ENCODE measurements around the gene INF2.
"Not testable (repeated sequence)": the region's sequence is repeated elsewhere in the genome, so short reads cannot be mapped to it uniquely, and the experiment has no call there.

Gene INF2

GRCh38 chr14:104725772-104726548 lies 36.5 kb downstream of the INF2 start:
- H3K27ac Mint-ChIP-seq = peak overlapping the region; percentile 43
- H3K4me3 Mint-ChIP-seq = peak overlapping the region in 1 of 2 donors; percentile 46

GRCh38 chr14:104726600-104727451 lies 37.4 kb downstream of the INF2 start:
- Mint-ChIP-seq H3K4me3 (no peak overlapping the region), H3K27me3 (peaks cover 16 to 27% of the 10 kb centered on the region in 2 donors), H3K4me1 (peaks cover 5% of the 10 kb centered on the region in 2 donors), H3K27ac (no peak overlapping the region), H3K9me3 (no peaks in the 10 kb centered on the region), H3K36me3 (no peaks in the 10 kb centered on the region)
- DNase-seq (no peak), ATAC-seq (replicated peaks) (no peak)

More at GRCh38 chr14:104725772-104726548, 36.5 kb downstream of the INF2 start:
- peaks cover 5% of the 10 kb centered on the region in 2 donors for H3K4me1 Mint-ChIP-seq
- H3K27me3 Mint-ChIP-seq = peaks cover 16 to 27% of the 10 kb centered on the region in 2 donors
- DNase-seq (no peak), ATAC-seq (replicated peaks) (no peak)
- no peaks in the 10 kb centered on the region for H3K36me3 Mint-ChIP-seq
- H3K9me3 Mint-ChIP-seq = no peaks in the 10 kb centered on the region

- H3K4me3 Mint-ChIP-seq = no peak overlapping the region
- H3K9me3 Mint-ChIP-seq = no peaks in the 10 kb centered on the region
- peaks cover 5% of the 10 kb centered on the region in 2 donors for H3K4me1 Mint-ChIP-seq
- no peaks in the 10 kb centered on the region for H3K36me3 Mint-ChIP-seq
- no peak for DNase-seq
- ATAC-seq (replicated peaks) = no peak
- peak overlapping the region; percentile 51 for H3K27ac Mint-ChIP-seq
- peaks cover 16 to 27% of the 10 kb centered on the region in 2 donors for H3K27me3 Mint-ChIP-seq
These were observed 39.2 kb downstream of the INF2 start for GRCh38 chr14:104728631-104729030.

GRCh38 chr14:104729176-104729834 lies 39.9 kb downstream of the INF2 start:
- not testable (repeated sequence) for H3K36me3 Mint-ChIP-seq; H3K4me1 Mint-ChIP-seq; DNase-seq; H3K4me3 Mint-ChIP-seq; ATAC-seq (replicated peaks); H3K9me3 Mint-ChIP-seq
- Mint-ChIP-seq H3K27me3 (peaks cover 16 to 27% of the 10 kb centered on the region in 2 donors), H3K27ac (peak overlapping the region; percentile 27)

GRCh38 chr14:104729835-104730181 lies 40.4 kb downstream of the INF2 start:
- Mint-ChIP-seq H3K4me3 (no peak overlapping the region), H3K4me1 (peaks cover under 1 to 3% of the 10 kb centered on the region in 2 donors), H3K27me3 (peaks cover 16 to 23% of the 10 kb centered on the region in 2 donors), H3K36me3 (no peaks in the 10 kb centered on the region), H3K27ac (no peak overlapping the region), H3K9me3 (no peaks in the 10 kb centered on the region)
- no peak for DNase-seq
- ATAC-seq (replicated peaks) = no peak

GRCh38 chr14:104730487-104730886 lies 41.1 kb downstream of the INF2 start:
- no peak overlapping the region for H3K27ac Mint-ChIP-seq

GRCh38 chr14:104731320-104732294 lies 42.2 kb downstream of the INF2 start:
- ATAC-seq (replicated peaks) (peak; percentile 53 to 58), DNase-seq (no peak)
- H3K9me3 Mint-ChIP-seq = no peaks in the 10 kb centered on the region
- peaks cover 3 to 4% of the 10 kb centered on the region in 2 donors for H3K4me1 Mint-ChIP-seq
- H3K27ac Mint-ChIP-seq = no peak overlapping the region
- no peaks in the 10 kb centered on the region for H3K36me3 Mint-ChIP-seq
- H3K27me3 Mint-ChIP-seq = peaks cover 16 to 21% of the 10 kb centered on the region in 2 donors
- H3K4me3 Mint-ChIP-seq = no peak overlapping the region

More at GRCh38 chr14:104730487-104730886, 41.1 kb downstream of the INF2 start:
- Mint-ChIP-seq H3K36me3 (no peaks in the 10 kb centered on the region), H3K27me3 (peaks cover 16 to 17% of the 10 kb centered on the region in 2 donors), H3K9me3 (no peaks in the 10 kb centered on the region), H3K4me1 (peaks cover 0 to 3% of the 10 kb centered on the region in 2 donors), H3K4me3 (no peak overlapping the region)
- DNase-seq (no peak), ATAC-seq (replicated peaks) (no peak)

- no peak for DNase-seq
- H3K4me3 Mint-ChIP-seq = no peak overlapping the region
- no peaks in the 10 kb centered on the region for H3K36me3 Mint-ChIP-seq
- peaks cover 2 to 4% of the 10 kb centered on the region in 2 donors for H3K4me1 Mint-ChIP-seq
- peaks cover 11 to 22% of the 10 kb centered on the region in 2 donors for H3K27me3 Mint-ChIP-seq
- ATAC-seq (replicated peaks) = no peak
- H3K9me3 Mint-ChIP-seq = no peaks in the 10 kb centered on the region
- H3K27ac Mint-ChIP-seq = no peak overlapping the region
These were observed 43.0 kb downstream of the INF2 start for GRCh38 chr14:104732355-104732804.

- Mint-ChIP-seq H3K4me1 (peaks cover 2 to 4% of the 10 kb centered on the region in 2 donors), H3K27me3 (peaks cover 10 to 19% of the 10 kb centered on the region in 2 donors), H3K27ac (no peak overlapping the region), H3K9me3 (no peaks in the 10 kb centered on the region), H3K36me3 (no peaks in the 10 kb centered on the region), H3K4me3 (no peak overlapping the region)
- ATAC-seq (replicated peaks) (no peak), DNase-seq (no peak)
These were observed 43.7 kb downstream of the INF2 start for GRCh38 chr14:104732931-104733681.

- no peak overlapping the region for H3K27ac Mint-ChIP-seq
- peaks cover 5 to 19% of the 10 kb centered on the region in 2 donors for H3K27me3 Mint-ChIP-seq
- no peak overlapping the region for H3K4me3 Mint-ChIP-seq
- no peak for DNase-seq
- H3K9me3 Mint-ChIP-seq = no peaks in the 10 kb centered on the region
- no peak for ATAC-seq (replicated peaks)
- H3K4me1 Mint-ChIP-seq = peaks cover 2 to 4% of the 10 kb centered on the region in 2 donors
- no peaks in the 10 kb centered on the region for H3K36me3 Mint-ChIP-seq
These were observed 44.7 kb downstream of the INF2 start for GRCh38 chr14:104734051-104734587.

GRCh38 chr14:104734601-104734990 lies 45.2 kb downstream of the INF2 start:
- Mint-ChIP-seq H3K27me3 (peaks cover 3 to 16% of the 10 kb centered on the region in 2 donors), H3K36me3 (no peaks in the 10 kb centered on the region), H3K4me3 (no peak overlapping the region), H3K4me1 (peaks cover 0 to 4% of the 10 kb centered on the region in 2 donors), H3K9me3 (no peaks in the 10 kb centered on the region), H3K27ac (no peak overlapping the region)
- ATAC-seq (replicated peaks) = no peak
- no peak for DNase-seq

GRCh38 chr14:104734991-104735779 lies 45.8 kb downstream of the INF2 start:
- Mint-ChIP-seq H3K27ac (peak overlapping the region; percentile 42), H3K9me3 (no peaks in the 10 kb centered on the region), H3K4me3 (no peak overlapping the region), H3K4me1 (peaks cover 1 to 7% of the 10 kb centered on the region in 2 donors), H3K27me3 (peaks cover 5 to 20% of the 10 kb centered on the region in 2 donors), H3K36me3 (no peaks in the 10 kb centered on the region)
- DNase-seq = no peak
- no peak for ATAC-seq (replicated peaks)

All from stimulated activated naive B cell treated with anti-CD40 and anti-IgM and Interleukin-4, amounts not matched to agents 10 μg/mL and 1 μg/mL and 100 μg/mL, for 72 hours (primary cell).